HG02623 (cell line): Measurements from ENCODE around the gene PROS1.
"Not testable (repeated sequence)": the region's sequence is repeated elsewhere in the genome, so short reads cannot be mapped to it uniquely, and the experiment has no call there.

Experiments used
- ATAC-seq: cut with Tn5 transposase; IDR thresholded peaks from one replicate; pipeline ENCODE4 v1.9.1; 2021; ENCODE audit warnings: moderate library complexity; ENCODE audit not compliant: unreplicated experiment

The PROS1 gene

GRCh38 chr3:93969997-93970396 lies 3.7 kb downstream of the PROS1 start:
- no peak for ATAC-seq

DNA sequence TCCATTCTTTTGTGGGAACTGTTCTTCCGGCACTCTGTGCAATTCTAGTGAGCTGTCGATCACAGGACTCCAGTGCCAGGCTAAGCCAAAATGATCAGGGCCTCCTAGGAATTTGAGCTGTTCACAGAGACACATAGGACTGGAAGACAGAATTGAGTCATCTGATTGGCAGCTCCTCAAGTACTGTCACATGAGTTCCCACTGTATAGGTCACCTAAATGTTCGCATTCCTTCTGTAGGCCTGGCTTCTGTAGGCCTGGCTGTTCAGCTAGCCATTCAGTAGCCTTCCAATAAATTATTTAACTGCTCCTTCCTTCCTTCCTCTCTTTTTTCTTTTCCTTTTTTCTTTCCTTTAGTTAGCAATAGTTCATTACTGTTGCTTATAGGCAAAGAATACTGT lies 4.3 kb downstream of the PROS1 start:
- no peak for ATAC-seq

DNA sequence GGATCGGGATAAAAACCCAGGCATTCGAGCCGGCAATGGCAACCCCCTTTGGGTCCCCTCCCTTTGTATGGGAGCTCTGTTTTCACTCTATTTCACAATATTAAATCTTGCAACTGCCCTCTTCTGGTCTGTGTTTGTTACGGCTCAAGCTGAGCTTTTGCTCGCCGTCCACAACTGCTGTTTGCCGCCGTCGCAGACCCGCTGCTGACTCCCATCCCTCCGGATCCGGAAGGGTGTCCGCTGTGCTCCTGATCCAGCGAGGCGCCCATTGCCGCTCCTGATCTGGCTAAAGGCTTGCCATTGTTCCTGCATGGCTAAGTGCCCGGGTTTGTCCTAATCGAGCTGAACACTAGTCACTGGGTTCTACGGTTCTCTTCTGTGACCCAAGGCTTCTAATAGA lies 8.6 kb downstream of the PROS1 start:
- ATAC-seq, result not testable (repeated sequence)

- ATAC-seq, result no peak
Observed at GRCh38 chr3:93962798-93963197, 10.9 kb downstream of the PROS1 start.

- no peak for ATAC-seq
Observed at GRCh38 chr3:93961489-93961888, 12.2 kb downstream of the PROS1 start.

GRCh38 chr3:93961026-93961425 lies 12.7 kb downstream of the PROS1 start:
- no peak for ATAC-seq

DNA sequence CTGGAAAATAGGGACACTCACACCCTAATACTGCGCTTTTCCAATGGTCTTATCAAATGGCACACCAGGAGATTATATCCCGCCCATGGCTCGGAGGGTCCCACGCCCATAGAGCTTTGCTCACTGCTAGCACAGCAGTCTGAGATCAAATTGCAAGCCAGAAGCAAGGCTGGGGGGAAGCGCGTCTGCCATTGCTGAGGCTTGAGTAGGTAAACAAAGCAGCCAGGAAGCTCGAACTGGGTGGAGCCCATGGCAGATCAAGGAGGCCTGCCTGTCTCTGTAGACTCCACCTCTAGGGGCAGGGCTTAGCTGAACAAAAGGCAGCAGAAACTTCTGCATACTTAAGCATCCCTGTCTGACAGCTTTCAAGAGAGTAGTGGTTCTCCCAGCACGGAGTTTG lies 23.7 kb downstream of the PROS1 start:
- not testable (repeated sequence) for ATAC-seq

DNA sequence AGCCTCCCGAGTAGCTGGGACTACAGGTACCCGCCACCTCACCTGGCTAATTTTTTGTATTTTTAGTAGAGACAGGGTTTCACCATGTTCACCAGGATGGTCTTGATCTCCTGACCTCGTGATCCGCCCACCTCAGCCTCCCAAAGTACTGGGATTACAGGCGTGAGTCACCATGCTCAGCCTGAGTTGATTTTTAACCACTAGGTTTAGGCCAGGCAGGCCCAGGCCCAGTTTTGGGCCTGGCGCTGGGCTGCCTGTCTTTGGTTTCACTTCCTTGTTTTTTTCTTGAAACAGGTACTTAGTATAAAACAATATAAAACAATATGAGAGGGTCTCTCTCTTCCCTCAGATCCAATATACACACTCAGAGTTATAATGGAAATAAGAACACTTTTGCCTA lies 36.2 kb downstream of the PROS1 start:
- not testable (repeated sequence) for ATAC-seq

DNA sequence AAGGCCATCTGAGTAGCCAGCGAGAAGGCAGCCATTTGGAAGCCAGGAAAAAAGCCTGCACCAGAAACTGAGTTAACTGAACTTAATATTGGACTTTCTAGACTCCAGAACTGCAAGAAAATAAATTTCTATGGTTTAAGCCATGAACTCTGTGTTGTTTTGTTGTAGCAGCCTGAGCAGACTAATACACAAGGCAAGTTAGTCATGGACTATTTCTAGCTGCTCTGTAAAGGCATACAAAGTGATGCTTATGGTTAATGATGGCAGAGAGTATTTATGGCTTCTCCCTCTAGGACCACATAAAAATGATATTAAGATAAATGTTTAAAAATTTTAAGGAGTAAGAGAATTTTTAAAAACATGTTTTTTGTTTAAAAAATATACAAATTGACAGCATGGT lies 37.1 kb downstream of the PROS1 start:
- no peak for ATAC-seq

- ATAC-seq, result no peak
Observed at GRCh38 chr3:93934366-93935046, 39.2 kb downstream of the PROS1 start.

GRCh38 chr3:93931597-93932229 lies 42.0 kb downstream of the PROS1 start:
- no peak for ATAC-seq

GRCh38 chr3:93930041-93930440 lies 43.7 kb downstream of the PROS1 start:
- no peak for ATAC-seq

- ATAC-seq, result no peak
Observed at GRCh38 chr3:93926789-93927188, 46.9 kb downstream of the PROS1 start.

GRCh38 chr3:93924491-93924890 lies 49.2 kb downstream of the PROS1 start:
- ATAC-seq, result no peak

DNA sequence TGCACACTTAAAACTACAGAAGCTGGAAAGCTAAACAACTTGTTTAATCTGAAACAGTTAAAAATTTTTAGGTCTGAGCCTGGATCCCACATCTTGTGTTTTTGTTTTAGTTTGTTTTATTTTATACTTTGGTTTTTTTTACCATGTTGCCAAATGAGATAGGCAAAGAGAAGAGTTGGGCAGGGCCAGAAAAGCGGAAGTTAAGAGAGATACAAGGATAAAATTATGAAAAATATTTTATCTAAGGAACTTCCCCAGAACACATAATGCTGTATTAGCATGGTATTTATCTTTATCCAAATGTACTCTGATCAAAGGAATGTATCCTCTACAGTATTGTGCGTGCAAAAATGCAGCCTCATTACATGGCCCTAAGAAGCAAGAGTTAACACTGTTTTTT lies 50.7 kb downstream of the PROS1 start:
- ATAC-seq, result no peak

- not testable (repeated sequence) for ATAC-seq
Observed at GRCh38 chr3:93917546-93918029, 56.1 kb downstream of the PROS1 start.

DNA sequence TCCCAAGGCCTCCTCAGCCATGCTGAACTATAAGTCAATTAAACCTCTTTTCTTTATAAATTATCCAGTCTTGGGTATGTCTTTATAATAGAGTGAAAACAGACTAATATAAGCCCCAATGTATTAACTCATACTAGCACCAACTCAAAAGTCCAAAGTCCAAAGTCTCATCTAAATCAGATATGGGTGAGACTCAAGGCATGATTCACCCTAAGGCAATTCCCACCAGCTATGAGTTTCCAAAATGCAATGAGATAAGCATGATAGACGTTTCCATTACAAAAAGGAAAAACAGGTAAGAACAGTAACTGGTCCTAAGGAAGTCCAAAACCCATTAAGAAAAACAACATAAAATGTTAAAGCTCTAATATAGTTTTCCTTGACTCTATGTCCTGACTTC lies 60.1 kb downstream of the PROS1 start:
- ATAC-seq, result not testable (repeated sequence)

GRCh38 chr3:93911206-93911605 lies 62.5 kb downstream of the PROS1 start:
- ATAC-seq, result no peak

GRCh38 chr3:93910097-93910496 lies 63.6 kb downstream of the PROS1 start:
- ATAC-seq, result no peak

GRCh38 chr3:93907132-93907531 lies 66.6 kb downstream of the PROS1 start:
- ATAC-seq, result no peak

- no peak for ATAC-seq
Observed at GRCh38 chr3:93906245-93906644, 67.5 kb downstream of the PROS1 start.

GRCh38 chr3:93904568-93904967 lies 69.1 kb downstream of the PROS1 start:
- no peak for ATAC-seq
